K562 (cell line): Measurements from ENCODE around the gene DIP2C. TPM values are rescaled to one million over a fixed set of nuclear protein-coding genes. Genes with fewer than 3 reads are reported as not detected.

Experiments used
- ATAC-seq: fragments of 200-7000 bp; cut with Tn5 transposase; 3 replicates; pipeline ENCODE4 v1.9.1; 2020; ENCODE audit warnings: moderate library complexity
- BruUV-seq: library from RNA; stranded (reverse); fragments of 400-500 nt; replicated peaks from 2 replicates; lab custom pipeline; 2021; lab: Mats Ljungman, UMichigan
- CTCF ChIA-PET: fragments of 300-600 bp; formaldehyde crosslinking; extraction: SDS; loops from one replicate; lab custom pipeline; 2021; ENCODE audit warnings: low intra/inter-chr PET ratio; lab: Yijun Ruan, JAX
- POLR2A ChIA-PET: fragments of 300-600, 350-650 bp; sonication (Branson Sonifier 250); formaldehyde crosslinking; extraction: SDS; loops from one replicate; lab custom pipeline; 2021; ENCODE audit warnings: antibody characterized with exemption, inconsistent platforms; lab: Yijun Ruan, JAX
- DNase-seq, 4 experiments: peaks; one replicate each; pipeline versions ENCODE4 v3.0.0 to v3.0.0-alpha.2; 2011 to 2018; ENCODE audit warnings: low spot score in 3 of 4, mixed read lengths in 3 of 4; ENCODE audit errors: extremely low read depth in 1 of 4
- FAIRE-seq: peaks from 2 replicates; lab custom pipeline; 2011; peaks lifted over from hg19 to GRCh38; lab: Jason Lieb, UNC
- H2AFZ ChIP-seq: 2 replicates; pipeline ENCODE4 v1.6.0; 2011; ENCODE audit warnings: low read depth, low read length, control low read depth, inconsistent platforms
- H3K27ac ChIP-seq: fragments of 200-600 bp; 3 replicates; pipeline ENCODE4 v1.8.0; 2011; ENCODE audit warnings: low read depth, mild to moderate bottlenecking, control low read depth, inconsistent platforms, low read length, moderate library complexity, mixed read lengths; ENCODE audit errors: extremely low read depth
- H3K27me3 ChIP-seq, 2 experiments: fragments of 300-600 bp in 1 of 2; 2 replicates in 1 of 2; 3 replicates in 1 of 2; pipeline versions ENCODE4 v1.6.0 to v1.8.0; 2011; ENCODE audit warnings: inconsistent platforms in 2 of 2, low read length in 2 of 2, mild to moderate bottlenecking in 1 of 2, mixed read lengths in 1 of 2, moderate library complexity in 1 of 2; ENCODE audit not compliant: control insufficient read depth in 2 of 2, insufficient read depth in 2 of 2
- H3K36me3 ChIP-seq: fragments of 300-600 bp; 3 replicates; pipeline ENCODE4 v1.8.0; 2011; ENCODE audit warnings: mild to moderate bottlenecking, low read length, inconsistent platforms; ENCODE audit not compliant: control insufficient read depth, insufficient read depth
- H3K4me1 ChIP-seq, 2 experiments: fragments of 200-600 bp in 1 of 2; replicated peaks in 1 of 2; 2 replicates in 1 of 2; 3 replicates in 1 of 2; pipeline versions ENCODE4 v1.5.1 to v1.8.0; 2011; ENCODE audit warnings: inconsistent platforms in 2 of 2, low read length in 2 of 2, mild to moderate bottlenecking in 1 of 2, mixed read lengths in 1 of 2, moderate library complexity in 1 of 2; ENCODE audit not compliant: control insufficient read depth in 2 of 2, insufficient read depth in 2 of 2
- H3K4me2 ChIP-seq: 2 replicates; pipeline ENCODE4 v1.6.1; 2011; ENCODE audit warnings: low read length, control low read depth, inconsistent platforms, mixed read lengths; ENCODE audit not compliant: insufficient read depth
- H3K4me3 ChIP-seq: fragments of 200-600 bp; sonication (generic), shearing (Covaris generic); 2 replicates; pipeline ENCODE4 v1.5.1; 2016; ENCODE audit warnings: control low read depth, inconsistent platforms
- H3K79me2 ChIP-seq: fragments of 200-600 bp; 3 replicates; pipeline ENCODE4 v1.8.0; 2011; ENCODE audit warnings: low read length, inconsistent platforms; ENCODE audit not compliant: control insufficient read depth, insufficient read depth
- H3K9ac ChIP-seq, 2 experiments: 2 replicates each; pipeline versions ENCODE4 v1.6.0 to v1.6.1; 2011; ENCODE audit warnings: low read depth in 2 of 2, low read length in 2 of 2, control low read depth in 1 of 2, inconsistent platforms in 1 of 2, mild to moderate bottlenecking in 1 of 2, mixed read lengths in 1 of 2; ENCODE audit not compliant: insufficient read depth in 1 of 2
- H3K9me1 ChIP-seq: one replicate; pipeline ENCODE4 v1.6.0; 2011; ENCODE audit warnings: inconsistent platforms, mild to moderate bottlenecking, low read length, moderate library complexity; ENCODE audit not compliant: control insufficient read depth, insufficient read depth
- H3K9me3 ChIP-seq: replicated peaks from 2 replicates; pipeline ENCODE4 v1.5.1; 2011; ENCODE audit warnings: low read depth, low read length, inconsistent platforms; ENCODE audit not compliant: control insufficient read depth, insufficient read depth
- H4K20me1 ChIP-seq: replicated peaks from 2 replicates; pipeline ENCODE4 v1.6.1; 2011; ENCODE audit warnings: low read length, inconsistent platforms, mixed read lengths; ENCODE audit not compliant: control insufficient read depth, insufficient read depth
- ERF ChIP-seq: fragments of 450-650 bp; formaldehyde crosslinking; IDR thresholded peaks from 2 replicates; pipeline ENCODE4 v1.4.0; 2020; ENCODE audit warnings: mild to moderate bottlenecking, mixed read lengths
- KLF10 ChIP-seq: fragments of 250-450 bp; sonication (Bioruptor Pico); IDR thresholded peaks from 2 replicates; pipeline ENCODE4 v1.6.1; 2021; ENCODE audit warnings: matching md5 sums
- KLF13 ChIP-seq: fragments of 450-650 bp; IDR thresholded peaks from 2 replicates; pipeline ENCODE4 v1.6.1; 2016; ENCODE audit warnings: missing genetic modification characterization, low read depth, mild to moderate bottlenecking, missing compliant biosample characterization, moderate library complexity, borderline replicate concordance
- MXD1 ChIP-seq: fragments of 250-450 bp; sonication (Bioruptor Pico); IDR thresholded peaks from 2 replicates; pipeline ENCODE4 v1.8.0; 2021; ENCODE audit warnings: borderline replicate concordance, mild to moderate bottlenecking, moderate library complexity; ENCODE audit not compliant: poor library complexity, severe bottlenecking
- NFXL1 ChIP-seq: fragments of 450-650 bp; formaldehyde crosslinking; IDR thresholded peaks from 2 replicates; pipeline ENCODE4 v1.4.0; 2021; ENCODE audit warnings: mild to moderate bottlenecking
- SAFB2 ChIP-seq: fragments of 200-400 bp; formaldehyde crosslinking; IDR thresholded peaks from 2 replicates; pipeline ENCODE4 v1.6.1; 2018; ENCODE audit warnings: borderline replicate concordance, low read length, low read depth, moderate library complexity; ENCODE audit not compliant: severe bottlenecking
- ZFX ChIP-seq: sonication (generic); formaldehyde crosslinking; IDR thresholded peaks from 2 replicates; pipeline ENCODE4 v1.8.0; 2022; ENCODE audit warnings: mild to moderate bottlenecking, missing genetic modification reagents, moderate library complexity
- ZNF41 ChIP-seq: fragments of 250-450 bp; sonication (Bioruptor Pico); conservative IDR thresholded peaks from 2 replicates; pipeline ENCODE4 v1.4.0; 2020; ENCODE audit warnings: mild to moderate bottlenecking
- ZZZ3 ChIP-seq: fragments of 450-650 bp; IDR thresholded peaks from 2 replicates; pipeline ENCODE4 v1.6.1; 2016; ENCODE audit warnings: antibody characterized with exemption, mild to moderate bottlenecking, moderate library complexity
- WGBS: fragments of 100-300 bp; shearing (Covaris generic); methylation state at CpG from one replicate; pipeline ENCODE4 v1.1.6; 2016; ENCODE audit warnings: low coverage, mixed read lengths; ENCODE audit not compliant: insufficient coverage; ENCODE audit errors: missing lambda C conversion rate; 5-methylcytosine and 5-hydroxymethylcytosine counted together
- in situ Hi-C: fragments of 300-500 bp; cut with MboI; formaldehyde crosslinking; loops from 4 replicates; pipeline ENCODE4 v1.15.0; 2018; ENCODE audit warnings: inconsistent platforms, mixed read lengths
- intact Hi-C: fragments of 100-400 bp; cut with micrococcal nuclease; formaldehyde crosslinking; loops from 2 replicates; pipeline ENCODE4 v1.14.2; 2022
- polyA plus RNA-seq, 8 experiments: library from polyadenylated mRNA; depleted of rRNA in 4 of 8; stranded (reverse) in 5 of 8; unstranded in 3 of 8; fragments of >200 nt; fragmentation: Nextera tagmentation in 2 of 8; fragmentation: Illumina TruSeq in 1 of 8; extraction: Ambion mirVana in 2 of 8; extraction: Trizol in 1 of 8; gene quantifications; 2 replicates each; pipeline versions ENCODE4 v1.2.1 to v1.2.3, GENCODE V29; 2011 to 2014; ENCODE audit warnings: inconsistent platforms in 1 of 8, missing spikeins in 1 of 8
- total RNA-seq, 7 experiments: library from RNA; depleted of rRNA in 6 of 7; stranded (reverse); fragments of >200 nt in 6 of 7; fragmentation: Illumina TruSeq in 2 of 7; extraction: Trizol in 2 of 7; gene quantifications; 2 replicates each; pipeline versions ENCODE4 v1.2.1 to v1.2.3, GENCODE V29; 2011 to 2021; ENCODE audit warnings: low replicate concordance in 1 of 7

Gene DIP2C
- total and polyA plus RNA-seq, 9 of the 15 experiments (the other 6 are each of a cell fraction or from before 2014, with no cell fraction given) = 0.01 TPM; not detected in 8

- in situ Hi-C loops = no loop called here
- H3K9me1 ChIP-seq = no peaks in the 10 kb centered on the region
- ChIA-PET POLR2A (no interaction called here), CTCF (no interaction called here)
- H3K79me2 ChIP-seq = no peaks in the 10 kb centered on the region
- ATAC-seq (no peak), FAIRE-seq (no peak), DNase-seq (no peak)
- H2AFZ ChIP-seq = no peak overlapping the region
- intact Hi-C loops = no loop called here
- TF ChIP-seq KLF13 (tag) (no peak), MXD1 (no peak), ERF (CRISPR knock-in tag) (no peak)
- peaks cover 0 to 4% of the 10 kb centered on the region in 2 experiments; a peak in 2 of 5 replicates for H3K4me1 ChIP-seq
- no TSS peak for BruUV-seq
- no peaks in the 10 kb centered on the region for H3K36me3 ChIP-seq
- H3K27ac ChIP-seq = no peak overlapping the region
- 0 out of 2 replicates have a peak, but pooled peaks cover 3% of the 10 kb centered on the region for H4K20me1 ChIP-seq
- peaks cover 37 to 65% of the 10 kb centered on the region in 2 experiments for H3K27me3 ChIP-seq
- no peaks in the 10 kb centered on the region for H3K9me3 ChIP-seq
- H3K9ac ChIP-seq = no peak overlapping the region
- no peak overlapping the region for H3K4me2 ChIP-seq
- H3K4me3 ChIP-seq = no peak overlapping the region
- under 1% methylated on average over 42 of the region's 42 CpGs for WGBS
Measured at GRCh38 chr10:639001-639750, 50.3 kb downstream of the DIP2C start.

GRCh38 chr10:637771-638195 lies 51.7 kb downstream of the DIP2C start:
- Histone ChIP-seq H3K9me1 (no peaks in the 10 kb centered on the region), H3K79me2 (no peaks in the 10 kb centered on the region), H3K4me2 (no peak overlapping the region), H3K36me3 (no peaks in the 10 kb centered on the region), H3K9me3 (no peaks in the 10 kb centered on the region), H3K27me3 (peaks cover 41 to 79% of the 10 kb centered on the region in 2 experiments), H2AFZ (no peak overlapping the region), H3K27ac (no peak overlapping the region), H3K9ac (no peak overlapping the region), H3K4me1 (peaks cover 0 to 4% of the 10 kb centered on the region in 2 experiments; a peak in 2 of 5 replicates), H3K4me3 (no peak overlapping the region), H4K20me1 (0 out of 2 replicates have a peak, but pooled peaks cover 3% of the 10 kb centered on the region)
- no TSS peak for BruUV-seq
- TF ChIP-seq SAFB2 (no peak), NFXL1 (no peak), ZNF41 (CRISPR knock-in tag) (no peak), ZZZ3 (no peak), KLF10 (CRISPR knock-in tag) (no peak), ZFX (CRISPR knock-in tag) (no peak)
- POLR2A ChIA-PET = interaction anchor here (1.4 kb wide), 1 partner anchor 10 kb away, joined by 3 read pairs; no protein-coding TSS in a partner anchor
- ATAC-seq (no peak), DNase-seq (no peak), FAIRE-seq (no peak)
- CTCF ChIA-PET = no interaction called here
- in situ Hi-C loops = no loop called here
- intact Hi-C loops = no loop called here
- WGBS = 2% methylated on average over 9 of the region's 9 CpGs
